GM19328 (cell line): ENCODE results near the gene SYS1.
"Not testable (repeated sequence)": the region's sequence is repeated elsewhere in the genome, so short reads cannot be mapped to it uniquely, and the experiment has no call there.

ENCODE experiments used
- ATAC-seq: cut with Tn5 transposase; IDR thresholded peaks from one replicate; pipeline ENCODE4 v1.9.1; 2021; ENCODE audit warnings: mild to moderate bottlenecking, moderate library complexity; ENCODE audit not compliant: unreplicated experiment

Gene SYS1

GRCh38 chr20:45339799-45340198 is 23.2 kb upstream of the SYS1 start:
- no peak for ATAC-seq

DNA sequence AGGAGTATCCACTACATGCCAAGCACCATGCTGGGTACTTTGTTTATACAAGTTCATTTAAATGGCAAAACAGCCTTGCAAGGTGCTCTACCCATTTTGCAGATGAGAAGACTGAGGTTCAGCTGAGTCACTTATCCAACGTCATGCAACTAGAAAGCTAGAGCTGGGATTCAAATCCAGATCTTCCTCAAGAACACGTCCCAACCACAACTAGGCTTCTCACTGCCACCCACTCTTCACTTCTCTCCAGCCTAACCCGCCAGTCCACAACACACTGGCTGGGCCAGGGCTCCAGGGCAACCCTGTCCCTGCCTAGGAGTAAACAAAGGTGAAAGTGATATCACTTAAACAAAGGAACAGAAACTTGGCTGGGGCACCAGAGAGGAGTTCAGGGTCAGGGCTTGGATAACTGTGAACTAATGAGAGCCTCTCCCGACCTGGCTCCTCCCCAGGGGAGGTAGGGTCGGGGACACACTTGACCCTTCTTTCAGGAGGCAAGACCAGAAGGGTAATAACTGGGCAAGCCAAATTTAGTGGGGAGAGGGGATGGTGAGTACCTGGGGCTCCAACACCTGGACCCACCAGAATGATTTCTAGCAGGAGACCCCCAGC is 22.6 kb upstream of the SYS1 start:
- no peak for ATAC-seq

- no peak for ATAC-seq
Measured at GRCh38 chr20:45340951-45341350, 22.0 kb upstream of the SYS1 start.

GRCh38 chr20:45341579-45341938 is 21.4 kb upstream of the SYS1 start:
- ATAC-seq: no peak

DNA sequence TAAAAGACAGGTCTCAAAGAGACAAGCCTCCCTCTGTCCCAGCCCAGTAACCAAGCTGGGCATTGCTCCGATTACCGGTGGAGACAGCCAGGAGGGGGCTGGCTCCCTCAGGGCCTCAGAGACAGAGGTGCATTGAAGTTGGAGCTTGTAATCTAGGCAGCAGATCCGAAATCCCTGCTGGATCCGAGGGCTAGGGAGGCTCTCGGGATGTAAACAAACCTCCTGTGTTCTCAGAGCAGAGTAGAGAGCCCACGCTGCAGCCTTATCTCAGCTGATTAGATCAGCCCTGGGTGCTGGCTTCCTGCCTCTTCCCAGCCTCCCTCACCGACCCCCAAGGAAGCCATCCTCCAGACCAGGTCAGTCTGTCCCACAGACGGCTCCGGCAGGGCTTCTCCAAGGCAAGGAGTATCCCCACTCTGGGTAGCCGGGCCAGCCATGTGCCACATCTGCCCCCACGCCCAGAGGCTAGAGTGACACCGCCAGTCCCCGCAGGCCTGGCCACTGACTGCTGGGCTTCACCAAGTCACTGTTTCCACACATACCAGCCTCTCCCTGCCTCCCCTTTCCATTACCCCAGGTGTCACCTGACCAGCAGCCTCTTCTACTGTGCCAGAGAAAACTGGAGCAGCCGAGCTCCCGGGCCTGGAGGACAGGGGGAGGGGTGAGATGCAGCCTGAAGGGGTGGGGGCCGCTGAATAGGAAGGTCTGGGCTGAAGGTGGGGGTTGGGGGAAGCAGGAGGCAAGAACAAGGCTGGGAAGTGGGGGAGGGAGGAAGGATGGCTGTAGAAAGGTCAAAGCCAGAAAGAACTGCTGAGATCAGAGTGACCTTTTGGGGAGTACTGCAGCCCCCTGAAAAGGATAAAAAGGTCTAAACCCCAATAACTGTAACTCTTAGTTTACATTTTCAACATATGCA is 20.8 kb upstream of the SYS1 start:
- no peak for ATAC-seq

- no peak for ATAC-seq
Measured at GRCh38 chr20:45342855-45343531, 20.0 kb upstream of the SYS1 start.

DNA sequence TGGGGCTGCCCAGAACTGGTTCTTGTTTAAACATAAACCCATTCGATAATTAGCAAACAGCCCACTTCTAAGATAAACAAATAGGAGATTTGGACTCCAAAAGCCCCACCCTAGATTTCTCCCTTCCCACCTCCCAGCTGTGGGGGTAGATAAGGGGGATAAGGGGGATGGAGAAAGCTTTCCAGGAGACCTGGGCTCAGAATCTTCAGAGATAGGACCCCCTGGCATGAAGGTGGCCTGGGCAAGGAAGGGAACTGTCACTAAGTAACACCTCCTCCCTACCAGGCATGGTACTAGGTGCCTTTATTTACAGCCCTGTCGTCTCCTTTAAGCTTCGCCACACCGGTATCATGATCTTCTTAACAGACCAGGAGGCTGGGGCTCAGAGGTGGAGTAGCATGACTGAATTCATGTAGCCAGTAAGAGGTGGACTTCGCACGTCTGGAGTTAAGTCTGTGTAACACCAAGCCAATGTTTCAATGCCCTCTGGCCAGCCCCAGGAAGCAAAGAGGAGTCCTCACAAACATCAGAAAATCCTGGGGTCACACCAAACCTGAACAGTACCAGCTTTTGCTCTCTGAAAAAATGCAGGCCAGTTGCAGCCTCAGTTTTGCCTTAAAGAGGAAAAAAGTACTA is 19.3 kb upstream of the SYS1 start:
- ATAC-seq: no peak

DNA sequence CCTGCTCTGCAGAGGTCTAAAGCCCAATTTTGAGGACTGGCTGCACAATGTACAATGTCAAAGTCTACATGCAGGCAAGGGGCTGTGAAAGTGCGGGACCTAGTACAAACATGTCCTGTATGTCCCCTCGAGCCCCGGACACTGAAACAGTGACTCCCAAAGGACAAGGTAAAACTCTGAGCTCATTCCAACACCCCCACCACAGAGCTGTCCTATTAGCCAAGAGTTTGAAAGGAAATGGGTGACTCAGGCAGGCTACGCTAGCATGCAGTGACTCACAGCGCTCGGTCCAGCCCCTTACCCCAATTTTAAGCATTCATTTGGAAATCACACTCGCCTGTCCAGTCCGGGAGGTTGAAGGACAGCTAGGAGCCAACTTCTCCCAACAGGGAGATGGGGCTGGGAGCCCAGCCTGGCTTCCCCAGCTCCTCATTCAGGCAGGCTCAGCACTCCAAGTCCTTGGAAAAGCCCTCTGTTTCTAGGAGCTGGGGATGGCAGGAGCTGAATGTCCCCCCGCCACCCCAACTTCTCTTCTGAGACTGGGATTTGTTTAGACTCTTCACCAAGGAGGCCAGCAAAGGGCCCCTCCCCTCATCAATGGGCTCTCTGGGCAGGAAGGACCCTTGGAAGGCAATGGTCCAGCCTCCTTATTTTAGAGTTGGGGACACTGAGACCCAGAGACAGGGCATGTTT is 18.6 kb upstream of the SYS1 start:
- no peak for ATAC-seq

- ATAC-seq: no peak
Measured at GRCh38 chr20:45345104-45345936, 17.6 kb upstream of the SYS1 start.

- no peak for ATAC-seq
Measured at GRCh38 chr20:45346291-45346718, 16.7 kb upstream of the SYS1 start.

- no peak for ATAC-seq
Measured at GRCh38 chr20:45346851-45347250, 16.1 kb upstream of the SYS1 start.

GRCh38 chr20:45347297-45347935 is 15.5 kb upstream of the SYS1 start:
- ATAC-seq: no peak

DNA sequence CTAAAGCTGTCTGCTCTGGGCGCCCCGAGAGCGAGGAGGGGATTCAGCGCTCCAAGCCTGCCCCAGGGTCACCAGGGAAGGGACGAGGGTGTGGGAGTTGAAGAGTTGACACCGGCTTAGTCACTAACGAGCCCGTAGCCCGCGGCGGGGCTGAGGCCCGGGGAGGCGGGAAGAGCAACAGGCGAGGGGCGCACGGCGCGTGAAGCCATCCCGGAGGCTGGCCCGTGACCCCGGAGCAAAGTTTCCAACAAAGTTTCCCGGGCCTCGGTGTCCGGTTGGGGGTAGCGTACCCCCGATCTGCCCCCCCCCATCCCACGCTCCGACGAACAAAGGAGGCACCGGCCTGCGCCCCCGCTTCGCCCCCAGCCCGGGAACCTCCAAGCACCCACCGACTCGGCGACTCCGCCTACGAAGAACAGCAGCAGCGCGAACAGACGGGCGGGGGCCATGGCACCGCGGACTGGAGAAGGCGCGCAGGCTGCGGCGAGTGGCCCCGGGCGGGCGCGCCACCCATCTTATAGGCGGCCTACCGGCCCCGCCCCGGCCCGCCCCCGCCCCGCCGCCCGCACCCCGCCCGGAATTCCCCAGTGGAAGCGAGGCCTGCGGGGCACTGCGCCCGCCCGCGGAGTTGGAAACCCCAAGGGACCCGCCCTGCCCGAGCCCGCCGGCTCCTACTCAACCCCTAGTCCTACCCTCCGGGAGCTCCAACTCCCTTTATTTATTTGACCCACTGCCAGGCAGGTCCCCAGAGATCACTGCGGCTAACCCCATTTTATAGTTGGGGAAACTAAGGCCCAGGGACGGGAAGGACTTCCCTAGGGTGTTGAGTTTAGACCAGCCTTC is 14.8 kb upstream of the SYS1 start, which contains the start of gene SDC4:
Gene SDC4, minus strand, starts transcription at position 489 of the 843 bp plus-strand sequence. Its CDS starts 40 bp downstream, at position 449.
- no peak for ATAC-seq

DNA sequence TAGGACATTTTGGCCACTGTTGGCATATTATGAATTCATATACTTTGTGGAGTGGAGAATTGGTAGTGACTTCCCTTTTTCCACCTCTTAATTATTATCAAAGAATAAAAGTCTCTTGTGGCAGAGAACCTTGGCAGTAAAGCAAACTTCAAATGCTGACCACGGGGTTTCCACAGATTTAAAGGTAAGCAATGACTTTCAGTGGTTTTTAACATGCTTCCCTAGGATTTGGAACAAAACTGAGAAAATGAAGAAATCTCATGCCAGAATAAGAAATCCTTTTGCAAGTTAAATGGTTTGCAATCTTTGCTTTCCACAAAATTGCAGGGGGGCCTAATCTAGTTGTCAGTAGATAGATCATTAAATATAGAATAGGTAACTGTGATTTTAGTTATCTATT is 12.7 kb upstream of the SYS1 start:
- no peak for ATAC-seq

DNA sequence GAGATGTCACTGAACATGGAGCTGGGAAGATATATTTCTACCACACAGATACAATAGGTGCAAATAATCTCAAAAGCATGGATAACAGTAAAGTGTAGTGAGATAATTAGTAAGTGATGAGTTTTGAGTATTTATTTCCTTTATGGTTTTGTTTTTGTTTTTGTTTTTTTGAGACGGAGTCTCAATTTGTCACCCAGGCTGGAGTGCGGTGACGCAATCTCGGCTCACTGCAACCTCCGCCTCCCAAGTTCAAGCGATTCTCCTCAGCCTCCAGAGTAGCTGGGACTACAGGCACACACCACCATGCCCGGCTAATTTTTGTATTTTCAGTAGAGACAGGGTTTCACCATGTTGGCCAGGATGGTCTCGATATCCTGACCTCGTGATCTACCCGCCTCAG is 12.2 kb upstream of the SYS1 start:
- not testable (repeated sequence) for ATAC-seq

GRCh38 chr20:45352729-45353128 is 10.2 kb upstream of the SYS1 start:
- ATAC-seq: no peak

GRCh38 chr20:45353746-45354145 is 9.2 kb upstream of the SYS1 start:
- no peak for ATAC-seq

DNA sequence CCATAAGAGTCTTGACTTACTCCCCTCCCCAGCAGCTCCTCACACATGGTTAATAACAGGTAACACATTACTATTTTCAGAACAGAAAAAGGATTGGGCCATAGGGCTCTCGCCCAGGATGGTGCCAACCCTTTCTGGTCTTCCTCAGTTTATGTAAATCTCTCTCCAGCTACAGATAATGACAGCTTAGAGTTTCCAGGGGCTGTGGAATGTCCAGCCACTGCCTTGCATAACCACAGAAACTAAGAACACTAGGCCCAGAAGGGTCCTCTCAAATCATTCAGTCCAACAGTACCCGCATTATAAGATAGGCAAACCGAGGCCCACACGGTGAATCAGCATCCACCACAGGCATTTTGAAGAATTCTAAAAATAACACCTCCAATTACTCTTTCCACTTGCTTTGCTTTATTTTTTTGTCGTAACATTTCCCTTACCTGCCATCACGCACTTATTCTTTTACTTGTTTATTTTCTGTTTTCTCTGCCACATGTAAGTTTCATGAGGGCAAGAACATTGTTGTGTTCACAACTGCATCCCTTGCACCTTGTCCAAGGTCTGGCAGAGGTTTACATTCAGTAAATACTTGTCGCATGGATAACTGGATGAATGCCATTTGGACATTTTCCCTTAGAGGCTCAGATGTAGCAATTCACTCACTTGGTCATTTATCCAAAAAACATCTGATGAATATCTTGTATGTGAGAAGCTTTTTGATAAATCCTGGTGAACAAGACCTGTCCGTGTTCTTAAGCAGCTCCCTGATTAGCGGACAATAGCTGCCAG is 8.3 kb upstream of the SYS1 start:
- no peak for ATAC-seq
